Activated CD8-positive, alpha-beta T cell treated with anti-CD3 and anti-CD28 coated beads for 36 hours (primary cell): ENCODE data around the gene APOBEC2. TPM values are rescaled to one million over a fixed set of nuclear protein-coding genes. Genes with fewer than 3 reads are reported as not detected.
A peak's percentile ranks its signal among the peaks of the same experiment; 100 is the strongest.

Source experiments
- ATAC-seq: fragments of 200-7000 bp; cut with Tn5 transposase; one replicate; pipeline ENCODE4 v1.10.0; 2021; ENCODE audit warnings: mild to moderate bottlenecking, moderate library complexity
- CTCF ChIA-PET: fragments of 350-600 bp; sonication (Branson Sonifier 250); formaldehyde crosslinking; loops from one replicate; lab custom pipeline; 2021; ENCODE audit warnings: antibody characterized with exemption; lab: Charles Lee
- POLR2A ChIA-PET: fragments of 350-600 bp; sonication (Branson Sonifier 250); formaldehyde crosslinking; loops from one replicate; lab custom pipeline; 2021; ENCODE audit warnings: antibody characterized with exemption; lab: Charles Lee
- DNase-seq: peaks from one replicate; pipeline ENCODE4 v3.0.0-alpha.2; 2020
- H3K27ac Mint-ChIP-seq: one replicate; pipeline ENCODE4 v1.8.0; 2021; ENCODE audit warnings: mild to moderate bottlenecking, mixed read lengths
- H3K27me3 Mint-ChIP-seq: one replicate; pipeline ENCODE4 v1.8.0; 2021; ENCODE audit warnings: mixed read lengths
- H3K36me3 Mint-ChIP-seq: one replicate; pipeline ENCODE4 v1.8.0; 2021; ENCODE audit warnings: low read depth, mixed read lengths
- H3K4me1 Mint-ChIP-seq: one replicate; pipeline ENCODE4 v1.8.0; 2021; ENCODE audit warnings: low read depth, mixed read lengths
- H3K4me3 Mint-ChIP-seq: one replicate; pipeline ENCODE4 v1.8.0; 2021; ENCODE audit warnings: mild to moderate bottlenecking, moderate library complexity, mixed read lengths
- H3K9me3 Mint-ChIP-seq: one replicate; pipeline ENCODE4 v1.8.0; 2021; ENCODE audit warnings: mixed read lengths
- CTCF ChIP-seq: fragments of 200-600 bp; IDR thresholded peaks from one replicate; pipeline ENCODE4 v1.8.0; 2022; ENCODE audit warnings: antibody characterized with exemption, mild to moderate bottlenecking
- intact Hi-C: fragments of 100-400 bp; cut with micrococcal nuclease; formaldehyde crosslinking; loops from one replicate; pipeline ENCODE4 v1.10.0; 2022
- total RNA-seq, 2 experiments: library from RNA; stranded (reverse); gene quantifications; one replicate each; pipeline ENCODE4 v1.2.3, GENCODE V29; 2021

Gene APOBEC2
- total RNA-seq, 2 experiments from 2014 or later, result not detected

GRCh38 chr6:41075651-41076626 lies 22.9 kb downstream of the APOBEC2 start:
- H3K4me3 Mint-ChIP-seq, result peak overlapping the region; percentile 86
- no peak for TF ChIP-seq CTCF
- no peak for DNase-seq
- peaks cover 63% of the 10 kb centered on the region for H3K4me1 Mint-ChIP-seq
- POLR2A ChIA-PET, result no interaction called here
- H3K27me3 Mint-ChIP-seq, result no peaks in the 10 kb centered on the region
- CTCF ChIA-PET, result interaction anchor here (0.6 to 3.1 kb wide), 13 partner anchors 8 to 259 kb away, joined by 3 to 11 read pairs (median 4); partner anchors contain the start of genes NCR2 and UNC5CL
- no peak for ATAC-seq
- H3K36me3 Mint-ChIP-seq, result peaks cover 38% of the 10 kb centered on the region
- H3K9me3 Mint-ChIP-seq, result no peaks in the 10 kb centered on the region
- intact Hi-C loops, result loop anchor here (10.0 kb wide), 1 partner anchor 109 kb away; no protein-coding TSS in a partner anchor
- H3K27ac Mint-ChIP-seq, result peak overlapping the region; percentile 95

GRCh38 chr6:41077536-41077935 lies 24.5 kb downstream of the APOBEC2 start:
- Mint-ChIP-seq H3K4me1 (peaks cover 70% of the 10 kb centered on the region), H3K36me3 (peaks cover 48% of the 10 kb centered on the region), H3K9me3 (no peaks in the 10 kb centered on the region), H3K4me3 (no peak overlapping the region), H3K27ac (peak overlapping the region; percentile 30), H3K27me3 (no peaks in the 10 kb centered on the region)
- intact Hi-C loops, result loop anchor here (10.0 kb wide), 1 partner anchor 107 kb away; no protein-coding TSS in a partner anchor
- ChIA-PET CTCF (interaction anchor here (1.5 to 3.1 kb wide), 4 partner anchors 10 to 242 kb away, joined by 5 to 11 read pairs (median 6); no protein-coding TSS in a partner anchor), POLR2A (no interaction called here)
- no peak for DNase-seq
- no peak for TF ChIP-seq CTCF
- ATAC-seq, result no peak

GRCh38 chr6:41078101-41078500 lies 25.1 kb downstream of the APOBEC2 start:
- Mint-ChIP-seq H3K4me3 (no peak overlapping the region), H3K4me1 (peaks cover 72% of the 10 kb centered on the region), H3K36me3 (peaks cover 49% of the 10 kb centered on the region), H3K9me3 (no peaks in the 10 kb centered on the region), H3K27me3 (no peaks in the 10 kb centered on the region), H3K27ac (no peak overlapping the region)
- TF ChIP-seq CTCF, result no peak
- ATAC-seq (no peak), DNase-seq (no peak)
- intact Hi-C loops, result loop anchor here (10.0 kb wide), 1 partner anchor 107 kb away; no protein-coding TSS in a partner anchor
- ChIA-PET POLR2A (no interaction called here), CTCF (interaction anchor here (1.7 to 3.1 kb wide), 3 partner anchors 10 to 242 kb away, joined by 5 to 11 read pairs (median 7); no protein-coding TSS in a partner anchor)

GRCh38 chr6:41079080-41079479 lies 26.1 kb downstream of the APOBEC2 start:
- Mint-ChIP-seq H3K36me3 (peaks cover 52% of the 10 kb centered on the region), H3K9me3 (no peaks in the 10 kb centered on the region), H3K4me1 (peaks cover 70% of the 10 kb centered on the region), H3K27ac (peak overlapping the region; percentile 49), H3K27me3 (no peaks in the 10 kb centered on the region), H3K4me3 (no peak overlapping the region)
- intact Hi-C loops, result loop anchor here (10.0 kb wide), 1 partner anchor 106 kb away; no protein-coding TSS in a partner anchor
- DNase-seq (no peak), ATAC-seq (no peak)
- ChIA-PET POLR2A (no interaction called here), CTCF (interaction anchor here (1.3 to 1.9 kb wide), 3 partner anchors 13 to 104 kb away, joined by 4 to 7 read pairs (median 6); no protein-coding TSS in a partner anchor)
- TF ChIP-seq CTCF, result no peak
